ENCODE measurements around the gene HDAC3.

Gene HDAC3

DNA sequence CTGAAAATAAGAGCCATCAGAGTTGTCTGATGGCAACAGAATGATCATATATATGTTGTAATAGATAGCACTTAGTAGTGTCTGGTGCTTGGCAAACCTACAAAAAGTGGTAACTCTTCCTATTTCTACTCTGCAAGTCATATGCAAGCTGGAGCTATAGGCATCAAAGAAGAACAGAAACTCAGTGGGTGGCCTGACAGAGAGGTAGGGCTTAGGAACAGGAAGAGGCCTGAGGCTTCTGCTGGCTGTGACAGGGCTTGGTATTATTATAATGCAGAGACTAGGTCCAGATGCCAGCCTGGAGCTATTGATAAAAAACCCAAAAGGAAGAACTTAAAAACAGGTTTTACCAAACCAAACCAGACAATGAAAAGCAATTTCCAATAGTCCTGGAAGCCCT, 13.5 kb downstream of the HDAC3 start (continued):
- TF ChIP-seq, protein P1, sequence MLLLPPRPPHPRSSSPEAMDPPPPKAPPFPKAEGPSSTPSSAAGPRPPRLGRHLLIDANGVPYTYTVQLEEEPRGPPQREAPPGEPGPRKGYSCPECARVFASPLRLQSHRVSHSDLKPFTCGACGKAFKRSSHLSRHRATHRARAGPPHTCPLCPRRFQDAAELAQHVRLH (tag by site-specific recombination; IDR thresholded peaks at IDR 0.05): no peak
- TF ChIP-seq, protein P2, sequence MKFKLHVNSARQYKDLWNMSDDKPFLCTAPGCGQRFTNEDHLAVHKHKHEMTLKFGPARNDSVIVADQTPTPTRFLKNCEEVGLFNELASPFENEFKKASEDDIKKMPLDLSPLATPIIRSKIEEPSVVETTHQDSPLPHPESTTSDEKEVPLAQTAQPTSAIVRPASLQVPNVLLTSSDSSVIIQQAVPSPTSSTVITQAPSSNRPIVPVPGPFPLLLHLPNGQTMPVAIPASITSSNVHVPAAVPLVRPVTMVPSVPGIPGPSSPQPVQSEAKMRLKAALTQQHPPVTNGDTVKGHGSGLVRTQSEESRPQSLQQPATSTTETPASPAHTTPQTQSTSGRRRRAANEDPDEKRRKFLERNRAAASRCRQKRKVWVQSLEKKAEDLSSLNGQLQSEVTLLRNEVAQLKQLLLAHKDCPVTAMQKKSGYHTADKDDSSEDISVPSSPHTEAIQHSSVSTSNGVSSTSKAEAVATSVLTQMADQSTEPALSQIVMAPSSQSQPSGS (tag by site-specific recombination; IDR thresholded peaks at IDR 0.05; ENCODE audit: low read depth): no peak
- TF ChIP-seq REPIN1 (tag by site-specific recombination; IDR thresholded peaks at IDR 0.05; ENCODE audit: low read depth) (no peak), ZNF221 (tag by site-specific recombination; IDR thresholded peaks at IDR 0.05; ENCODE audit: borderline replicate concordance) (no peak), ZNF341 (tag by site-specific recombination; IDR thresholded peaks at IDR 0.05; ENCODE audit: low read depth) (no peak), KLF8 (tag by site-specific recombination; IDR thresholded peaks at IDR 0.05) (no peak), GLIS2 (tag by site-specific recombination; IDR thresholded peaks at IDR 0.05) (no peak)

DNA sequence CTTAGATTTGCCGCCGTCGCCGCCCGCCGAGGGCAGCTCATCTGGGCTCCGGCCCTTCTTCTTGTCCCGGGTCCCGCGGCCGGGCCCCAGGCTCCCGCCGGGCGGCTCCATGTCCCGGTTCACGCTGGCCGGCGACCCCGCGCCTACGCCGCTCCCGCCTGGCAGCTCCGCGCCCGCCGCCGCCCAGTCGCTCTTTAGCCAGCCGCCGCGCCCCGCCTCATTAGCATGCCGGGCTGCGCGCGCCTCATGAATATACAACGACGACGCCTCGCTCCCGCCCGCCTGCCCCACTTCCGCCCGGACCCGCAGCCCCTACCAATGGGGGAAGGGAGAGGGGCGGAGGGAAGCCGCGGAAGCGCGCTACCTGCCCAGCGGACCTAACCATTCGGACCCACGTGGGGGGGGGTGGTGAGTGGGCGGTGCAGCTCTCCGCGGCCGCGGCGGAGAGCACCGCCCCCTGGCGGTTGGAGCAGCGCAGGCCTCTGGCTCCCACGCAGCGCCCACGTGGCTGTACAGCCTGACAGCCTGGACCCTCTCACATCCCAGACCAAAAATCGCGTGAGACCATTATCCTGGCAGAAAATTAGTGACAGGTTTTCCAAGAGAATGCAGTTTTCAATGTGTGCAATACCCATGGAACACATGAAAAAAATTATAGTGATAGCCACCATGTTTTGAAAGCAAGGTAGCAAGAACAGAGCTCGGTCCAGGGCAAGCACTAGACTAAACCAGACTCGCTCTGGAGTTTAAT, 17.7 kb downstream of the HDAC3 start, which contains the start of gene DIAPH1:
Gene DIAPH1, minus strand, starts transcription at position 197 of the 751 bp plus-strand sequence. Its CDS starts 86 bp downstream, at position 111.
- Histone ChIP-seq H3K4me3 (ENCODE audit: low read depth, low read length) (peak within 1 kb of the TSS; percentile 81), H3K27ac (ENCODE audit: extremely low read depth, low read depth, low read length) (peak within 1 kb of the TSS; percentile 78), H3K36me3 (ENCODE audit: control insufficient read depth in 2 of 2, insufficient read depth in 1 of 2, low read length in 2 of 2) (peaks cover 33 to 49% of the 10 kb centered on the region in 2 experiments), H3K9me3 (ENCODE audit: control insufficient read depth, insufficient read depth, low read depth, low read length) (no peaks in the 10 kb centered on the region), H3K4me1 (ENCODE audit: control insufficient read depth, insufficient read depth, low read length) (peaks cover 19% of the 10 kb centered on the region; the same call in 1 of the 2 replicates)
- ChIA-PET CTCF (interaction anchor here (0.5 to 3.9 kb wide), 27 partner anchors 12 to 634 kb away, joined by 3 to 125 read pairs (median 4); partner anchors contain the start of genes FCHSD1, HDAC3, PCDHGA11 and PCDHGB5), POLR2A (interaction anchor here (0.6 to 3.0 kb wide), 11 partner anchors 15 to 463 kb away, joined by 3 to 42 read pairs (median 3); partner anchors contain the start of genes DELE1, HDAC3, RELL2 and TAF7)
- peak; percentile 98 for TF ChIP-seq ZNF2 (tag by site-specific recombination; IDR thresholded peaks at IDR 0.05)
- TF ChIP-seq ZNF830 (tag by site-specific recombination; IDR thresholded peaks at IDR 0.05; ENCODE audit: low read depth): no peak
- no peak for TF ChIP-seq ZNF350 (tag by site-specific recombination; IDR thresholded peaks at IDR 0.05)
- TF ChIP-seq BCL11B (tag by site-specific recombination; IDR thresholded peaks at IDR 0.05; ENCODE audit: low read depth): no peak
- TF ChIP-seq KLF1 (tag by site-specific recombination; IDR thresholded peaks at IDR 0.05): peak; percentile 91
- no peak for TF ChIP-seq ZNF596 (tag by site-specific recombination; IDR thresholded peaks at IDR 0.05)
- TF ChIP-seq, protein P3, sequence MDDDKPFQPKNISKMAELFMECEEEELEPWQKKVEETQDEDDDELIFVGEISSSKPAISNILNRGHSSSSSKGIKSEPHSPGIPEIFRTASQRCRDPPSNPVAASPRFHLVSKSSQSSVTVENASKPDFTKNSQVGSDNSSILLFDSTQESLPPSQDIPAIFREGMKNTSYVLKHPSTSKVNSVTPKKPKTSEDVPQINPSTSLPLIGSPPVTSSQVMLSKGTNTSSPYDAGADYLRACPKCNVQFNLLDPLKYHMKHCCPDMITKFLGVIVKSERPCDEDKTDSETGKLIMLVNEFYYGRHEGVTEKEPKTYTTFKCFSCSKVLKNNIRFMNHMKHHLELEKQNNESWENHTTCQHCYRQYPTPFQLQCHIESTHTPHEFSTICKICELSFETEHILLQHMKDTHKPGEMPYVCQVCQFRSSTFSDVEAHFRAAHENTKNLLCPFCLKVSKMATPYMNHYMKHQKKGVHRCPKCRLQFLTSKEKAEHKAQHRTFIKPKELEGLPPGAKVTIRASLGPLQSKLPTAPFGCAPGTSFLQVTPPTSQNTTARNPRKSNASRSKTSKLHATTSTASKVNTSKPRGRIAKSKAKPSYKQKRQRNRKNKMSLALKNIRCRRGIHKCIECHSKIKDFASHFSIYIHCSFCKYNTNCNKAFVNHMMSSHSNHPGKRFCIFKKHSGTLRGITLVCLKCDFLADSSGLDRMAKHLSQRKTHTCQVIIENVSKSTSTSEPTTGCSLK (tag by site-specific recombination; IDR thresholded peaks at IDR 0.05): no peak
- no peak for TF ChIP-seq ZFP41 (tag by site-specific recombination; IDR thresholded peaks at IDR 0.05; ENCODE audit: borderline replicate concordance)
- TF ChIP-seq, protein P4, sequence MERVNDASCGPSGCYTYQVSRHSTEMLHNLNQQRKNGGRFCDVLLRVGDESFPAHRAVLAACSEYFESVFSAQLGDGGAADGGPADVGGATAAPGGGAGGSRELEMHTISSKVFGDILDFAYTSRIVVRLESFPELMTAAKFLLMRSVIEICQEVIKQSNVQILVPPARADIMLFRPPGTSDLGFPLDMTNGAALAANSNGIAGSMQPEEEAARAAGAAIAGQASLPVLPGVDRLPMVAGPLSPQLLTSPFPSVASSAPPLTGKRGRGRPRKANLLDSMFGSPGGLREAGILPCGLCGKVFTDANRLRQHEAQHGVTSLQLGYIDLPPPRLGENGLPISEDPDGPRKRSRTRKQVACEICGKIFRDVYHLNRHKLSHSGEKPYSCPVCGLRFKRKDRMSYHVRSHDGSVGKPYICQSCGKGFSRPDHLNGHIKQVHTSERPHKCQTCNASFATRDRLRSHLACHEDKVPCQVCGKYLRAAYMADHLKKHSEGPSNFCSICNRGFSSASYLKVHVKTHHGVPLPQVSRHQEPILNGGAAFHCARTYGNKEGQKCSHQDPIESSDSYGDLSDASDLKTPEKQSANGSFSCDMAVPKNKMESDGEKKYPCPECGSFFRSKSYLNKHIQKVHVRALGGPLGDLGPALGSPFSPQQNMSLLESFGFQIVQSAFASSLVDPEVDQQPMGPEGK (tag by site-specific recombination; IDR thresholded peaks at IDR 0.05): peak; percentile 92
- TF ChIP-seq, protein P5, sequence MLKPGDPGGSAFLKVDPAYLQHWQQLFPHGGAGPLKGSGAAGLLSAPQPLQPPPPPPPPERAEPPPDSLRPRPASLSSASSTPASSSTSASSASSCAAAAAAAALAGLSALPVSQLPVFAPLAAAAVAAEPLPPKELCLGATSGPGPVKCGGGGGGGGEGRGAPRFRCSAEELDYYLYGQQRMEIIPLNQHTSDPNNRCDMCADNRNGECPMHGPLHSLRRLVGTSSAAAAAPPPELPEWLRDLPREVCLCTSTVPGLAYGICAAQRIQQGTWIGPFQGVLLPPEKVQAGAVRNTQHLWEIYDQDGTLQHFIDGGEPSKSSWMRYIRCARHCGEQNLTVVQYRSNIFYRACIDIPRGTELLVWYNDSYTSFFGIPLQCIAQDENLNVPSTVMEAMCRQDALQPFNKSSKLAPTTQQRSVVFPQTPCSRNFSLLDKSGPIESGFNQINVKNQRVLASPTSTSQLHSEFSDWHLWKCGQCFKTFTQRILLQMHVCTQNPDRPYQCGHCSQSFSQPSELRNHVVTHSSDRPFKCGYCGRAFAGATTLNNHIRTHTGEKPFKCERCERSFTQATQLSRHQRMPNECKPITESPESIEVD (tag by site-specific recombination; IDR thresholded peaks at IDR 0.05): no peak
- TF ChIP-seq ZNF561 (tag by site-specific recombination; IDR thresholded peaks at IDR 0.05; ENCODE audit: borderline replicate concordance): peak; percentile 80; the same call in 1 of the 2 replicates
- TF ChIP-seq GFI1B (tag by site-specific recombination; IDR thresholded peaks at IDR 0.05): no peak
- TF ChIP-seq MEIS1 (CRISPR knock-in tag; IDR thresholded peaks at IDR 0.05; ENCODE audit: borderline replicate concordance): no peak
- TF ChIP-seq HOXD13 (CRISPR knock-in tag; IDR thresholded peaks at IDR 0.05; ENCODE audit: borderline replicate concordance): no peak
- TF ChIP-seq, protein P6, sequence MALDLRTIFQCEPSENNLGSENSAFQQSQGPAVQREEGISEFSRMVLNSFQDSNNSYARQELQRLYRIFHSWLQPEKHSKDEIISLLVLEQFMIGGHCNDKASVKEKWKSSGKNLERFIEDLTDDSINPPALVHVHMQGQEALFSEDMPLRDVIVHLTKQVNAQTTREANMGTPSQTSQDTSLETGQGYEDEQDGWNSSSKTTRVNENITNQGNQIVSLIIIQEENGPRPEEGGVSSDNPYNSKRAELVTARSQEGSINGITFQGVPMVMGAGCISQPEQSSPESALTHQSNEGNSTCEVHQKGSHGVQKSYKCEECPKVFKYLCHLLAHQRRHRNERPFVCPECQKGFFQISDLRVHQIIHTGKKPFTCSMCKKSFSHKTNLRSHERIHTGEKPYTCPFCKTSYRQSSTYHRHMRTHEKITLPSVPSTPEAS (tag by site-specific recombination; IDR thresholded peaks at IDR 0.05): no peak
- TF ChIP-seq, protein P7, sequence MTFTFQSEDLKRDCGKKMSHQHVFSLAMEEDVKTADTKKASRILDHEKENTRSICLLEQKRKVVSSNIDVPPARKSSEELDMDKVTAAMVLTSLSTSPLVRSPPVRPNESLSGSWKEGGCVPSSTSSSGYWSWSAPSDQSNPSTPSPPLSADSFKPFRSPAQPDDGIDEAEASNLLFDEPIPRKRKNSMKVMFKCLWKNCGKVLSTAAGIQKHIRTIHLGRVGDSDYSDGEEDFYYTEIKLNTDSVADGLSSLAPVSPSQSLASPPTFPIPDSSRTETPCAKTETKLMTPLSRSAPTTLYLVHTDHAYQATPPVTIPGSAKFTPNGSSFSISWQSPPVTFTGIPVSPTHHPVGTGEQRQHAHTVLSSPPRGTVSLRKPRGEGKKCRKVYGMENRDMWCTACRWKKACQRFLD (tag by site-specific recombination; IDR thresholded peaks at IDR 0.05): no peak
- TF ChIP-seq ZNF266 (tag by site-specific recombination; IDR thresholded peaks at IDR 0.05; ENCODE audit: low read depth): no peak
- TF ChIP-seq ZNF747 (tag by site-specific recombination; IDR thresholded peaks at IDR 0.05): no peak
- TF ChIP-seq BCL11A (tag by site-specific recombination; IDR thresholded peaks at IDR 0.05; ENCODE audit: low read depth): peak; percentile 52; the same call in 1 of the 2 replicates

All from HEK293 (cell line).